ENCODE data around the gene GTF2IRD2. TPM values are rescaled to one million over a fixed set of nuclear protein-coding genes. Genes with fewer than 3 reads are reported as not detected.
"Not testable (repeated sequence)": the region's sequence is repeated elsewhere in the genome, so short reads cannot be mapped to it uniquely, and the experiment has no call there.

Gene GTF2IRD2
- total and polyA plus RNA-seq, 9 donors, result 8.1 to 18.1 (median 12.6) TPM

DNA sequence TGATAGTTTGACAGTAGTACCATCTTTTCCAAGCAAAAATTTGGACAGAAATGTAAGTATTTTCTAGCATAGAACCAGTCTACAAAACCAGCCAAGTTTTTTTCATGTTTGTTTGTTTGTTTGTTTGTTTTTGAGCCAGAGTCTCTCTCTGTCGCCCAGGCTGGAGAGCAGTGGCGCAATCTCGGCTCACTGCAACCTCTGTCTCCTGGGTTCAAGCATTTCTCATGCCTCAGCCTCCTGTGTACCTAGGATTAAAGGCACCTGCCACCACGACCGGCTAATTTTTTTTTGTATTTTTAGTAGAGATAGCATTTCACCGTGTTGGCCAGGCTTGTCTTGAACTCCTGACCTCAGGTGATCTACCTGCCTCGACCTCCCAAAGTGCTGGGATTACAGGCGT is 14.4 kb upstream of the GTF2IRD2 start:
- not testable (repeated sequence) for H3K27ac ChIP-seq (ENCODE audit: low read length); H3K4me1 ChIP-seq (ENCODE audit: control insufficient read depth, insufficient read depth, low read length); DNase-seq; H3K4me3 ChIP-seq (ENCODE audit: low read length); H3K9me3 ChIP-seq (replicated peaks; ENCODE audit: control insufficient read depth, low read depth, low read length); H3K36me3 ChIP-seq (ENCODE audit: control insufficient read depth, insufficient read depth, low read length); H3K27me3 ChIP-seq (ENCODE audit: control insufficient read depth, insufficient read depth, low read length)
- no CpG with 5 or more reads among the region's 8 CpGs for WGBS (ENCODE audit: insufficient coverage)

DNA sequence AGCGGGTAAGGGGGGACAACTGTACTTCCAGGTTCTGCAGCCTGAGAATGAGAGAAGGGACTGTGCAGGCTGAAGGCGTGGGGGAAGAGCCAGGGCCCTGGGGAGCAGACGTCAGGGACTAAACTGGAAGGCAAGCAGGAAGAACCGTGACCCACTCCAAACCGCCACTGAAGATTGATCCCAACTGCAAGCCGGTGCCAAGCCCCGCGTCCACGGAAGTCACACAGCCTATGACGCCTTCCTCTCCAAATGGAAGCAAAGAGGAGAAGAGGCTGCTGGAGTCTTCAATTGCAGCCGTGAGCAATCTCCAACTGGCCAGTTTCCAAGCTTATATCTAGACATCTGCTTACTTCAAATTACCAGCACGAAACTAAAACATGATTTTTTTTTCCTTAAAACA is 1.6 kb downstream of the GTF2IRD2 start:
- not testable (repeated sequence) for H3K9me3 ChIP-seq (replicated peaks; ENCODE audit: control insufficient read depth, low read depth, low read length); H3K27me3 ChIP-seq (ENCODE audit: control insufficient read depth, insufficient read depth, low read length); H3K4me3 ChIP-seq (ENCODE audit: low read length); H3K27ac ChIP-seq (ENCODE audit: low read length); H3K4me1 ChIP-seq (ENCODE audit: control insufficient read depth, insufficient read depth, low read length); DNase-seq; H3K36me3 ChIP-seq (ENCODE audit: control insufficient read depth, insufficient read depth, low read length)
- no CpG with 5 or more reads among the region's 12 CpGs for WGBS (ENCODE audit: insufficient coverage)

DNA sequence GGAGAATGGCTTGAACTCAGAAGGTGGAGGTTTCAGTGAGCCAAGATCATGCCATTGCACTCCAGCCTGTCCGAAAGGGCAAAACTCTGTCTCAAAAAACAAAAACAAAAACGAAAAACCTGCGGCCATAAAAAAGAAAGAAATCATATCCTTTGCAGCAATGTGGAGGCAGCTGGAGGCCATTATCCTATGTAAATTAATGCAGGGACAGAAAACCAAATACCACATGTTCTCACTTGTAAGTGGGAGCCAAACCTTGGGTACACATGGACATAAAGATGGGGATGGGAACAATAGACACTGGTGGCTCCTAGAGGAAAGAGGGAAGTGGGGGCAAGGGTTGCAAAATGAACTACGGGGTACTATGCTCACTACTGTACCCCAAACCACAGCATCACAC is 21.0 kb downstream of the GTF2IRD2 start:
- H3K9me3 ChIP-seq (replicated peaks; ENCODE audit: control insufficient read depth, low read depth, low read length); H3K27me3 ChIP-seq (ENCODE audit: control insufficient read depth, insufficient read depth, low read length); H3K36me3 ChIP-seq (ENCODE audit: control insufficient read depth, insufficient read depth, low read length); H3K4me3 ChIP-seq (ENCODE audit: low read length); H3K4me1 ChIP-seq (ENCODE audit: control insufficient read depth, insufficient read depth, low read length); DNase-seq; H3K27ac ChIP-seq (ENCODE audit: low read length): not testable (repeated sequence)
- WGBS (ENCODE audit: insufficient coverage), result no CpG with 5 or more reads among the region's 4 CpGs

DNA sequence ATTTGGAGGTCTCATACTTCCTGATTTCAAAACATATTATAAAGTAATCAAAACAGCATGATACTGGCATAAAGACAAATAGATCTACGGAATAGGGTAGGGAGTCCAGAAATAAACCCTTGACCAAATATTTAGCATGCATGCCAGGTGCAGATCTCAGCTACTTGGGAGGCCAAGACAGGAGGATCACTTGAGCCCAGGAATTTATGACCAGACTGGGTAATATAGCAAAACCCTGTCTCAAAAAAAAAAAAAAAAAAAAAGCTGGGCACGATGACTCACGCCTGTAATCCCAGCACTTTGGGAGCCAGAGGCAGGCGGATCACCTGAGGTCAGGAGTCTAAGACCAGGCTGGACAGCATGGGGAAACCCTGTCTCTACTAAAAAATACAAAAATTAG is 21.4 kb downstream of the GTF2IRD2 start:
- WGBS (ENCODE audit: insufficient coverage), result no CpG with 5 or more reads among the region's 4 CpGs
- H3K36me3 ChIP-seq (ENCODE audit: control insufficient read depth, insufficient read depth, low read length); H3K4me3 ChIP-seq (ENCODE audit: low read length); H3K4me1 ChIP-seq (ENCODE audit: control insufficient read depth, insufficient read depth, low read length); H3K27ac ChIP-seq (ENCODE audit: low read length); DNase-seq; H3K27me3 ChIP-seq (ENCODE audit: control insufficient read depth, insufficient read depth, low read length); H3K9me3 ChIP-seq (replicated peaks; ENCODE audit: control insufficient read depth, low read depth, low read length): not testable (repeated sequence)

DNA sequence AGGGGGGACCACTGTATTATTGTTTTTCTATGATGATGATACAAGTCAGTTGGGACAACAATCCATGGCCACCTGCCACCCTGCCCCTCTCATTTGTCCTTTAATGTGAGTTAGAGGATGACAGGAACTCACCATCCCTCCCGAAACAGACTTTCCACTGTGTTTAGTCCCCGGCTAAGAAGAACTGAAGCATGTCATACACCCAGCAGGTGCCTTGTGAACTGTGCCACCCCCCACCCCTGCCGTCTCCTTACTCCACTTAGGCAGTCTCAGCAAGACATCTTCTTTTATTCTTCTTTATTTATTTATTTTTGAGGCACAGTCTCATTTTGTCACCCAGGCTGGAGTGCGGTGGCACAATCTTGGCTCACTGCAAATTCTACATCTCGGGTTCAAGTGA is 30.1 kb downstream of the GTF2IRD2 start:
- not testable (repeated sequence) for DNase-seq; H3K9me3 ChIP-seq (replicated peaks; ENCODE audit: control insufficient read depth, low read depth, low read length); H3K27me3 ChIP-seq (ENCODE audit: control insufficient read depth, insufficient read depth, low read length); H3K36me3 ChIP-seq (ENCODE audit: control insufficient read depth, insufficient read depth, low read length); H3K4me3 ChIP-seq (ENCODE audit: low read length); H3K4me1 ChIP-seq (ENCODE audit: control insufficient read depth, insufficient read depth, low read length); H3K27ac ChIP-seq (ENCODE audit: low read length)
- no CpG with 5 or more reads among the region's 5 CpGs for WGBS (ENCODE audit: insufficient coverage)

DNA sequence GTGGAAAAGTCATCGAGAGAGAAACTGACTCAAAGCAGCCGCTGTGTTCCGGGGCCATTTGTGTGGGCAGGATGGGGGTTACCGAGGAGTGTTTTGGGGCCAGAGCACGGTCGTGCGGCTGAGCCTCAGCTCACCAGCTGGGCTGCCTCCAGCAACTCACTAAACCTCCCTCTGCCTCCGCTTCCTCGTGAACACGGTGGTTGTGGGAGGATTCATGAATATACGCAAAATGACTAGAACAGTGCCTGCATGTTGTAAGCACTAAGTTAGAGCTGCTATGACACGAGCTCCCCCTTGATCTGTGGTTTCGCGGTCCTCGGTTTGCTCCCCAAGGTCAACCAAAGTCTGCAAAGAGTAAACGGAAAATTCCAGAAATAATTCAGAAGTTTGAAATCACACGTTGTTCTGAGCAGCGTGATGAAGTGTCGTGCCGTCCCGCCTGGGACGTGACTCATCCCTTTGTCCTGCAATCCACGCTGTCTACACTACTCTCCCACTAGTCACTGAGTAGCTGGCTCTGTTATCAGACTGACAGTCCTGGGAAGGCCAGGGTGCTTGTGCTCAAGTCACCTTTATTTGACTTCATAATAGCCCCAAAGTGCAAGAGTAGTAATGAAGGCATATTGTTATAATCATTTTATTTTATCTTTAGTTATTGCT is 31.1 kb downstream of the GTF2IRD2 start:
- no CpG with 5 or more reads among the region's 23 CpGs for WGBS (ENCODE audit: insufficient coverage)
- not testable (repeated sequence) for H3K4me1 ChIP-seq (ENCODE audit: control insufficient read depth, insufficient read depth, low read length); H3K27ac ChIP-seq (ENCODE audit: low read length)

DNA sequence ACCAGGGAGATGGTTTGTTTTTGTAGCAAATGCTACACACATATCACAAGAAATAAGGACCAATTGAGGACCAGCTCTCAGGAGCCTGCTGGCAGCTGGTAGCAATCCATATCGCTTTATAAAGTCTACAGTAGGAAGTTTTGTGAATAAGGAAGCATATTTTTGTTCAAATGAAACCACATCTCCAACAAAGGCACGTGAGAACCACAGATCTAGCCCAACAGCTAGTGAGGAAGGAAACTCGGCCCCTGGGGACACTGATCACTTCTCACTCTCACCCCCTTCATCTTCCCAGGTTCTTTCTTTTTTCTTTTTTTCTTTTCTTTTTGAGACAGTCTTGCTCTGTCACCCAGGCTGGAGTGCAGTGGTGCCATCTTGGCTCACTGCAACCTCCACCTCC is 35.5 kb downstream of the GTF2IRD2 start:
- H3K27ac ChIP-seq (ENCODE audit: low read length); DNase-seq; H3K4me1 ChIP-seq (ENCODE audit: control insufficient read depth, insufficient read depth, low read length); H3K9me3 ChIP-seq (replicated peaks; ENCODE audit: control insufficient read depth, low read depth, low read length); H3K4me3 ChIP-seq (ENCODE audit: low read length); H3K36me3 ChIP-seq (ENCODE audit: control insufficient read depth, insufficient read depth, low read length); H3K27me3 ChIP-seq (ENCODE audit: control insufficient read depth, insufficient read depth, low read length): not testable (repeated sequence)
- WGBS (ENCODE audit: insufficient coverage), result no CpG with 5 or more reads among the region's 3 CpGs

More for the DNA sequence above, 31.1 kb downstream of the GTF2IRD2 start:
- H3K4me3 ChIP-seq (ENCODE audit: low read length); H3K27me3 ChIP-seq (ENCODE audit: control insufficient read depth, insufficient read depth, low read length); H3K9me3 ChIP-seq (replicated peaks; ENCODE audit: control insufficient read depth, low read depth, low read length); H3K36me3 ChIP-seq (ENCODE audit: control insufficient read depth, insufficient read depth, low read length); DNase-seq: not testable (repeated sequence)

DNA sequence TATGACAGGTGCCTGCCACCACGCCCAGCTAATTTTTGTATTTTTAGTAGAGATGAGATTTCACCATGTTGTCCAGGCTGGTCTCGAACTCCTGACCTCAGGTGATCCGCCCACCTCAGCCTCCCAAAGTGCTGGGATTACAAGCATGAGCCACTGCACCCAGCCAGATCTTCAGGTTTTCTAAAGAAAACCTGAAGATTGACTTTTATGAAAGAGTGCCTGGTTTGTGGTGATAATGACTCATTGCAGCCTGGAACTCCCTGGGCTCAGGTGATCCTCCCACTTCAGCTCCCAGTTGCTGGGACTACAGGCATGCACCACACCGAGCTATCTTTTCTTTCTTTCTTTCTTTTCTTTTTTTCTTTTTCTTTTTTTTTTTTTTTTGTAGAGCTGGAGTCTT is 52.8 kb downstream of the GTF2IRD2 start:
- DNase-seq; H3K27me3 ChIP-seq (ENCODE audit: control insufficient read depth, insufficient read depth, low read length); H3K36me3 ChIP-seq (ENCODE audit: control insufficient read depth, insufficient read depth, low read length); H3K4me3 ChIP-seq (ENCODE audit: low read length); H3K9me3 ChIP-seq (replicated peaks; ENCODE audit: control insufficient read depth, low read depth, low read length); H3K4me1 ChIP-seq (ENCODE audit: control insufficient read depth, insufficient read depth, low read length); H3K27ac ChIP-seq (ENCODE audit: low read length): not testable (repeated sequence)
- no CpG with 5 or more reads among the region's 4 CpGs for WGBS (ENCODE audit: insufficient coverage)

DNA sequence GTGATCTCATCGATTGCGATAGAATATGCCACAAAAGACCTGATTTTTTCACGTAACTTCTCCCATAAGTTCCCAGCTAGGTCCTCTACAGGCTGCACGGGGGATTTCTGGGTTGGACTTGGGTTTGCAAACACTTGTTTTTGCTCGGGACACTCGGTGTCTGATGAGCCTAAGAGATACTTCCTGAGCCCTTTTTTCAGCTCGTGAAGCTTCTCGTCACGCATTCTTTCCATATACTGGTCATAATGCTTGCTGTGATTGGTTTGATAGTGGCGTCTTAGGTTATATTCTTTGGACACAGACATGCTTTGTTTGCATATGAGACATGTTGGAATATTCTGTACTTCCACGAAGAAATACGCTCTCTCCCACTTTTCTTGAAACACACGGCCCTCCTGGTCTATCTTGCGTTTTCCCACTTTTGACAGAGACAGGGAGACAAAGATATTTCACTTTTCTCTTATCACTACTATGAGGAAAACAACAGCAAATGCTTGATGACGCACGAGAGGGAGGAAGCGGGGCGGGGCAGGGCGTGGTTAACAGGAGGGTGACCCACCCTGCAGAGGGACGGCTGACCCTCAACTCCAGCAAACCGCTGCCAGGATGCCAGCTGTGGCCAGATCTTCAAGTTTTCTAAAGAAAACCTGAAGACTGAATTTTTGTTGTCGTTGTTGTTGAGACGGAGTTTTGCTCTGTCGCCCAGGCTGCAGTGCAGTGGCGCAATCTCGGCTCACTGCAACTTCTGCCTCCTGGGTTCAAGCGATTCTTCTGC is 53.4 kb downstream of the GTF2IRD2 start:
- not testable (repeated sequence) for H3K27ac ChIP-seq (ENCODE audit: low read length); H3K4me1 ChIP-seq (ENCODE audit: control insufficient read depth, insufficient read depth, low read length); H3K4me3 ChIP-seq (ENCODE audit: low read length); H3K36me3 ChIP-seq (ENCODE audit: control insufficient read depth, insufficient read depth, low read length); DNase-seq; H3K9me3 ChIP-seq (replicated peaks; ENCODE audit: control insufficient read depth, low read depth, low read length); H3K27me3 ChIP-seq (ENCODE audit: control insufficient read depth, insufficient read depth, low read length)
- WGBS (ENCODE audit: insufficient coverage), result no CpG with 5 or more reads among the region's 27 CpGs

DNA sequence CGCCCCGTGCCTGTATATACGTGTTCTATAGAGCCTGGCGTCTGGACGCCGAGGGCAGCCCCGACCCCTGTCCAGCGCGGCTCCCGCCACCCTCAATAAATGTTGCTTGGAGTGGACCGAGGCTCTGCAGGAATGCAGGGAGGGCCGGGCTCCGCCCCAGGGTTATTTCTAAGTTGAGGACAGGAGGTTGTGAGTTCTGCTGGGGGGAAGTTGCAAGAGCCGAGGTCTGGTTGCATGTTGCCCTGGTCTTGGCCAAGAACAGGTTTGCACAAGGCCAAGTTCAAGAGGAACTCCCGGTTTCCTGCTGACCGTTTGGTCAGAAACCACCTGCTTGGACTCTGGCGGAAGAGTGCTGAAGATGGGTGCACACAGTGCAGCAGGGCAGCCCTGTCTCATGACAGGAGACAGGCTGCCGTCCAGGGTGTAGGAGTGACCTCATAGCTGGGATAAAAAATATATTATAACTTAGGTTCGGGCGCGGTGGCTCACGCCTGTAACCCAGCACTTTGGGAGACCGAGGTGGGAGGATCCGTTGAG is 62.1 kb downstream of the GTF2IRD2 start:
- not testable (repeated sequence) for H3K27me3 ChIP-seq (ENCODE audit: control insufficient read depth, insufficient read depth, low read length); H3K4me1 ChIP-seq (ENCODE audit: control insufficient read depth, insufficient read depth, low read length); H3K9me3 ChIP-seq (replicated peaks; ENCODE audit: control insufficient read depth, low read depth, low read length); DNase-seq; H3K36me3 ChIP-seq (ENCODE audit: control insufficient read depth, insufficient read depth, low read length); H3K27ac ChIP-seq (ENCODE audit: low read length); H3K4me3 ChIP-seq (ENCODE audit: low read length)
- WGBS (ENCODE audit: insufficient coverage), result no CpG with 5 or more reads among the region's 24 CpGs
